ENCODE measurements around the gene ITGB8. TPM values are rescaled to one million over a fixed set of nuclear protein-coding genes. Genes with fewer than 3 reads are reported as not detected.

ITGB8 gene
- total RNA-seq, 1 donor from 2014 or later: 6.3 TPM

DNA sequence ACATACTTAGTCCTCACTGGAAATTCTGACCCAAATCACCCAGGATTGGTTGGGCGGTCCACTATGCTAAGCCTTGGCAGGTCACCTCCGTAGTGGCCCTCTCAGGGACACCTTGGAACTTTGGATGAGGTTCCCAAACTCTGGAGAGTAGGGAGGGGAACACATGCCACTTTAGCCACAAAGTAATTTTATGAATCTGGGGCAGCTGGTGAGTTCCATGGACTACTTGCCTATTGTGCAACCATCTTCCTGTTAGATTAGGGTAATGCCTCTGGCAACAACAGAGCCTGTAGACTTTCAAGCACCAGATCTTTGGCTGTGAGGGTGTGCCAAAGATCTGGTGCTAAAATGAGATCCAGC, 77.7 kb downstream of the ITGB8 start:
- DNase-seq (ENCODE audit: extremely low read depth, low read depth, low spot score): no peak

DNA sequence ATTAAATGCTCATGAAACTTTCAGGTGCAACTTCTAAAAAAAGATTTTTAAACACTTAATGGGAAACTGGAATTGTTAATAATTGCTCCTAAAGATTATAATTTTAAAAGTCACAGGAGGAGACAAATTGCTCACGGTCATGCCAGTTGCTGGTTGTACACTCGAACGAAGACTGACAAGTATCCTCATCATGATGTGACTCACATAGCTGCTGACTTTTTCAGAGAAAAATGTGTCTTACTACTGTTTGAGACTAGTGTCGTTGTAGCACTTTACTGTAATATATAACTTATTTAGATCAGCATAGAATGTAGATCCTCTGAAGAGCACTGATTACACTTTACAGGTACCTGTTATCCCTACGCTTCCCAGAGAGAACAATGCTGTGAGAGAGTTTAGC, 79.3 kb downstream of the ITGB8 start:
- no peak for DNase-seq (ENCODE audit: extremely low read depth, low read depth, low spot score)

DNA sequence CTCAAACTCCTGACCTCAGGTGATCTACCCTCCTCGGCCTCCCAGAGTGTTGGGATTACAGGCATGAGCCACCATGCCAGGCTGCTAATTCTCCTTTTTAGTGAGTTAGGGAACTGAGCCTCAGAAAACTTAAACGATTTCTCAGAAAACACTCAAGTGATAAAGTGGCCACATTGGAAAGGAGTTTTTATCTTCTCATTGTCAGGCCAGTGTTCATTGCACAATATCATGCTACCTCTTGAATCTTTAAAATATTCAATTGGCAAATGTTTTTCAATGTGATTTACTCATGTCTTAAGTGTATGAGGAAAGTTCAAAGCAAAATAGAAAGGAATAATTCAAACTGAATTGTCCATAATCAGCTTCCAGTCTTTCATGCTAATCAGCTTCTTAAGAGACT, 80.7 kb downstream of the ITGB8 start:
- no peak for DNase-seq (ENCODE audit: extremely low read depth, low read depth, low spot score)

DNA sequence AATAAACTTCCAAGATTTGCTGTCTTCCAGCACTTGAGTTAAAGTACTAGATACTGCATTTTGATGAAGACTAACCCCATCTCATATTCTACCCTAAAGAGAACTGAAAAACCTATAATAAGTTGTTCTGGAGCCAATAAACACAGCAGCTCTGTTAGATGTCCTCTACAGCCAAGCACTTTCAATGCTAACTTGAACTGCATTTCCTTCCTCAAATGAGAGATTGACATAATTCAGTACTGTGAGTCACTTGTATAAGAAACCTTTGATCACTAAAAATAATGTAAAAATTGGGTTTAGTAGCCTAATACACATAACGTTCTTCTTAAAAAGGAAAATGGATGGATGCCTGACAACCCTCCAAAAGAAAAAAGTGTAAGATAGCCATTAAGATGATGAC, 81.3 kb downstream of the ITGB8 start:
- DNase-seq (ENCODE audit: extremely low read depth, low read depth, low spot score): no peak

DNA sequence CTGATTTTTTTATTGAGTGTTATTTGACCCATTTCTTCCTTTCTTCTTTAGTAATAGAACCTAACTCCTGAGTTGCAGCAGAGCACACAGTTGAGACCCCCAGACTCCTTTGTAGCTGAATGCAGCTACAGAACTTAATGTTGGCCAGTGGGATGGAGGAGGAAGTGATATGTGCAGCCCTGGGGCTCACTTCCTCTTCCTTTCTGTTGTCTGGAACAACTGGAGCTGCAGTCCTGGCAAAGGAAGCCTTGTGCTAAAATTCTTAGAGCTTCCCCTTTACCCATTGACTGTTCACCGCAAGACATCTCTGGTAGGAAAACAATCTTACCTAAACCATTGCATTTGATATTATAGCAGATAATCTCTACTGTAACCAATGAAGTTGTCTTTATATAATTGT, 86.6 kb downstream of the ITGB8 start:
- no peak for DNase-seq (ENCODE audit: extremely low read depth, low read depth, low spot score)

DNA sequence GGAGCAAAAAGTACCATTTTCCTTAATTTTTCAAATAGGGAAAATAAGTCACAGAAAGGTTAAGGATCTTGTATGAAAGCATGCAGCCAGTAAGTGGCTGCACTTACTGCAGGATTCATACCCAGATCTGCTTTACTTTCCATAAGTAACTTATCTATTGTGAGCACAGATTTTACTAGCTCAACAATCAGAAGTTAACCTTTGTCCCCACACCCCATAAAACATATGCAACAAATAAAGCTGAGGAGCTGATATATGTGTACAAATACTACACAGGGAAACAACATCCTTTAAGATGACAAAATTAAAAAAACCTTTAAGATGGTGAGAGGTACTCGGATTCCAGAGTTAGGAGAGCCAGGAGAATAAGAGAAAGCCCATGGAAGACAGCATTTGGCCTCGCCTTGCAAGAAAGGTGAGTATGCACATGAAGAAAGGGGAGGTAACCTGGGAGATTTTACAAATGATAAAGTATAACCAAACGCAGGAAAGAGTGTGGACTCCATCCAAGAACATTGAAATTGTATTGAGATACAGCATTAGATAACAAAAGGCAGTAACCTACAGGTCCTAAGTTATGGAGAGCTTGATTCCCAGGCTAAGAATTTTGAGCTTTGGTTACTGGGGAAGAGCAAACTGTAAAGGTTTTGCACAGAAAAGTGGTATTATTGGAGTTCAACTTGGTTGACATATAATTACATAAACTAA, 87.1 kb downstream of the ITGB8 start:
- DNase-seq (ENCODE audit: extremely low read depth, low read depth, low spot score): no peak

DNA sequence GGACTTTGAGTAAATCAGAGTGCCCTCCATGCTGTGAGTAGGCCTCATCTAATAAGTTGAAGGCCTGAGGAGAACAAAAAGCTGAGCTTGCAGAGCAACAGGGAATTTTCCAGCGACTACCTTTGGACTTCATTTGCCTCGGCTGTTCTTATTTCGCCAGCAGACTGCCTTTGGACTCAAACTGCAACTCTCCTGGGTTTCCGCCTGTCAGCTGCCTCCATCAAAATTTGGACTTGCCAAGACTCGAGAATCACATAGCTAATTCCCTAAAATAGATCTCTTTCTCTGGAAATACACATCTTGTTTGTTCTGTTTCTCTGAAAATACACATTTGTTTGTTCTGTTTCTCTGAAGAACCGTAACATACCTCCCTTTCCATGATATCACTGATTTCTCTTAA, 93.8 kb downstream of the ITGB8 start:
- DNase-seq (ENCODE audit: extremely low read depth, low read depth, low spot score): no peak

DNA sequence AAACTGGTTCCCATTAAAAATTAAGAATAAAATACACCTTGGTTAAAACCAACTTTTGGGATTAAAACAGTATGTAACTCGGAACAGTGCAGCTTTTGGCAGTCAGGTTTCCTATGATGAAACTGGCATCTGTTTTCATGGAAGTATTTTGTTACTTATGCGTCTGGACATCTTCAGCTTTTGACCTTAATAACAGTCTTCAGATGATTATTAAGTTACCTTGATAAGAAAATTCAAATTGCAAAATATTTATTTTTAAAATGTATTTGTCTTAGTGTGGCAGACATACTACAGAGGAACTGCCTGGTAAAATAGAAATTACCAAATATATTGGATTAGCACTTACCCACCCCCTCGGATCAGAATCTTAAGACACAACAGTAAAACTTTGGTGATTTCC, 100.0 kb downstream of the ITGB8 start:
- no peak for DNase-seq (ENCODE audit: extremely low read depth, low read depth, low spot score)

DNA sequence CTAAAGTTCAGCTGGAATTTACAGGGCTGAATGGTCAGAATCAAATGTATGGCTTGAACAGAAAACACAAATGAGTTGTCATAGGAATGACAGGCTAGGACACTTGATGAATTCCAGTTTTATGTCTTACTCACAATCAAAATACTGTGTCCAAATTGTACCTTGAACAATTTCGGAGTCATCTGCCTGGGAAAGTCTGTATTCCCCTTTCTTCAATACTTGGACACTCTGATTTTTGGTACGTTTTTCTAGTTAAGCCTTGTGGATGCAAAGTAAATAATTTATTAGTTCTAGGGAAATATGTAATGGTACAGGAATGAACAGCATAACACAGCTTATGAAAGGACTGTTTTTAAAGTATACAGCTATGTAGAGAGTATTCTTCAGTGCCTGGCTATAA, 100.4 kb downstream of the ITGB8 start:
- DNase-seq (ENCODE audit: extremely low read depth, low read depth, low spot score): no peak

DNA sequence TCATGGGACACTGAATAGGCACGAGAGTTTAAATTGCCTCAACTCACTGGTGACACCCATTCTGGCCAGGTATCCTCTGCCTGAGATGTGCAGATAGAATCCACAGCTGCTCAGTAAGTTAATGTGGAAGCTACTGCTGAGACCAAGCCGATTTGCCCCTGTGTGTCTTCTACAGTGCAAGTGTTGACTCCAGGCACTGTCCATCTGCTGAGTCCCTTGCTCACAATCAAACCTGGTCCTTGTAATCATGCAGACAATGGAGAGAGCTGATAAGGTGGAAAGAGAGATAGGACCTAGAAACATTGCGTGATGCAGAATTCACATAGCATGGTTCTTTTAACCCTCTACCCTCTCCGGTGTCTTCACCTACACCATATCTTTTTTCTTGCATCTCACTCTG, 101.4 kb downstream of the ITGB8 start:
- no peak for DNase-seq (ENCODE audit: extremely low read depth, low read depth, low spot score)

DNA sequence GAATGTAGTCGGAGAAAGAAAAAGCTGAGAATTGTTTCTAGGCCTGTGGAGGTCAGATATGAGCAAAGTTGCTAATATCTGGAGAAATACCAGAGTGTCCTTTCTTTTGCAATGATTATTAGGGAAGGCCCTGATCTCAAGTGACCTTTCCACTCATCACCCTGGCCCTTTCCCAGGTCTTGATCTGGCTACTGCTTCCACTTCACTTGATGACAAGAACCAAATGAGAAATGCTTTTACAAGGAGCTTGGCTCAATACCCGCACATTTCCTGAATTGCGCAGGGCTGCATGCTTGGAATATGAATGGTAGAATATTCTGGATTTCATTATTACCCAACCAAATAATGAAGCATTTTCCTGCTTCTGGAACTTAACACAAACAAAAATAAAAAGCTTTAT, 104.6 kb downstream of the ITGB8 start:
- DNase-seq (ENCODE audit: extremely low read depth, low read depth, low spot score): no peak

DNA sequence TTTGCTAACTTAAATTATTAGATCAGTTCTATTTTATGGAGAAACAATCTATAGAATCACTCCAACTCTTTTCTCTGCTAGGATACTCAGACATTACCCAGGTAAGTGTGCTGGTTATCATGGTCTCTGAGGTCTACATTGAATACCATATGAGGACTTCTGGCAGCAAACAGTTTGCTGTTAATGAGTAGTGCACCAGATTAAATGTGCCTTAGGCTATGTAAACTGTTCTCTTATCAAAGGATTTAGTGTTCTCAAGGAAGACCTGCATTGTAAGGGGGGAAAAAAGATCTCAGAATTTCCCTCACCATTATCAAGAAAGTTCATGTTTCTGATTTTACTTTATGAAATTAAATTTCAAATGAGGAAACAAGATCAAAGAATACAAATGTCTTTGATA, 107.5 kb downstream of the ITGB8 start:
- DNase-seq (ENCODE audit: extremely low read depth, low read depth, low spot score): no peak

DNA sequence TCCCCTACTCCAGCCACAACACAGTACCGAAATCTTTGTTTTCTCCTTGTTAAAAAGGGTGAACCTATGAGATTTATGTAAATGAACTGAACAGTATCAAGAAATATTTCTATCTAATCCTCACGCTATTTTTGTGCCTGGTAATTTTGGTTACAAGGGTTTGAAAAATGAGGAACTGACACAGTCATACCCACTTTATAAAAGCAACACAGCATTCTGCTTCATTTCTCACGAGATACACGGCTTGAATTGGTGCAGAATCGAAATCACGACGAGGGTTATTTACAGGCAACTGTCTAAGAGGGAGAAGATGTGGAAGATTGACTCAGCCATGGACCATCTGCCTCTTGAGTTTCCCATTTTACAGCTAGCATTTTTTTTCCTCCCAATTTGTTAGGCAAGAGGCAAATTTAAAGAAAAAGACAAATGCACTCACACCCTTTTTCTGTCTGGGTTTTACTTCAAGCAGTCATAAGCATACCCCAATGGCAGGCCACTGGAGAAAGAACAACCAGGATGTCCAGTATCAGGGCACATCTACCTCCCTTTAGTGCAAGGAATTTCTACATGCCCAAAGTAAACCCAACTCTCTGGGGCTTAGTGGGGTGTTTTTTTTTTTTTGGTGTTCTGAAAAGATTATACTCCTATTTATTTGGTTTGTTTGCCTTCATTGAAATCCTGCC, 108.1 kb downstream of the ITGB8 start:
- DNase-seq (ENCODE audit: extremely low read depth, low read depth, low spot score): no peak

DNA sequence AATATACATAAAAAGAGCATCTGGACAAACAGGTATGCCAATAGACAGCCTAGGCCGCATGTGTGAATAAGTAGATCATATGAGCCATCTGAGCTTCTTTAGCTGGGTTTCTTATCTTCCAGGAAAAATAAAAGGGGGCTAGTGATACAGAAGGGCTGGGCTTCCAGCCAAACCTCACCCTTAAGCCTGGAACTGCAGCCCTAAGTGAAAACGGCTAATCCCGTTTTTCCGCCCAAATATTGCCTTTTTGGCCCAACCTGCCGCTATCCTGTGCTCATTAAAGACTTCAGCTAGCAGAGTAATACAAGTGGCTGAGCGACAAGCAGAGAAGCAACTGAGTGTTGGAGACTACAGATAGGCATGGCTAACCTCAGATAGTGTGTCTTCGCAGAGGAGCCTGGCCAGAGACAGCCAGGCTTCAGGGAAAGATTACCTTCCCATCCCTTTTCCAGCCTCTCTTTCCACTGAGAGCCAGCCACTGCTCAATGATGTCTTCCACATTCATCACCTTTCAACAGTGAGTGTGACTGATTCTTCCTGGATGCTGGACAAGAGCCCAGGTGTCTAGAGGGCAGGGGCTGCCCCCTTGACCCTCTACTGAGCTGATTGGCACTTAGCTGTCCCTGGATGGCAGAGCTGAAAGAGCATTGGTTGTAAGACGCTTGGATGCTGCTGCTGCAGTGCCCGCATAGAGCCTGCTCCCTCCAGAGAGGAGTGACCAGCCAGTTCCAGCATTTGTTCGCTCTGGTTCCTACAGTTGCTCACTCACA, 108.9 kb downstream of the ITGB8 start:
- no peak for DNase-seq (ENCODE audit: extremely low read depth, low read depth, low spot score)

DNA sequence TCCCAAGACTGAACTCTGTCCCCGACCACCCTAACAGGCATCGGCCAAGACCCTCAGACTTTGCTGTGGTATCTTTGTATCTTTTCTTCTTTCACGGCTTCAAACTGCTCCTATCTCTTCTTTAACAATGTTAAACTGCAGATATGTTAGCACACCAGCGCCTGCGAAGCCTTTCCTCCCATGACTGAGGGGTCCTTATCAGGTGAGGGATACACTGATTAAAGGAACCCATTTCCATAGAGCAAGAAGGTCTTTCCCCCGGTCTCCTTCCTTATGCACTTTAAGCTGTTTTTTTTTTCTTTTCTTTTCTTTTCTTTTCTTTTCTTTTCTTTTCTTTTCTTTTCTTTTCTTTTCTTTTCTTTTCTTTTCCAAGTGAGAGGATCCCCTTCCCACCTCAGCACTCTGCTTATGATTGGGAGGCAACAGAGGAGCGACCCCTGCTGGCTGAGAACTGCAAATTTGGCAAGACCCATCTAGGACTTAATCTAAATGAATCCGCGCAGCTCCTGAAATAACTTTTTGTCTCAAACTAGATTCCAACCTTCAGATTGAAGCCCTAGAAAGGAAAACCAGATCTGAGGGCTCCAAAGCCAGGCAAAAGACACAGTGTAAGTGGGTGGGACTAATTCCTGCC, 109.9 kb downstream of the ITGB8 start:
- peak; percentile 12 for DNase-seq (ENCODE audit: extremely low read depth, low read depth, low spot score)

DNA sequence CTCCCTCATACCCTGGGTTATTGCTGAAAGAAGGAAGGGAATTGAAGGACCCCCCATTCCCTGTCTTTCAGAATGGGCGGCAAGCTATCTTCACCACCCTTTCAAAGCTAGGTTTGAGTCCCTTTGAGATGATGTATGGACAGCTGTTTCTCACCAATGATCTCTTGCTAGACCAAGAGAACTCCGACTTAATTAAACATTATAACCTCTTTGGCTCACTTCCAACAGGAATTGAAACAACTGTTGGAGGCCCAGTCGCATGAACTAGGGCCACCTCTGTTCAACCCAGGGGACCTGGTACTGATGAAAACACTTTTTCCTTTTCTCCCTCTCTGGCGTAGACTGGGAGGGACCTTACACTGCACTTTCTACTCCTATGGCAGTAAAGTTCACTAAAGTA, 110.6 kb downstream of the ITGB8 start:
- no peak for DNase-seq (ENCODE audit: extremely low read depth, low read depth, low spot score)

DNA sequence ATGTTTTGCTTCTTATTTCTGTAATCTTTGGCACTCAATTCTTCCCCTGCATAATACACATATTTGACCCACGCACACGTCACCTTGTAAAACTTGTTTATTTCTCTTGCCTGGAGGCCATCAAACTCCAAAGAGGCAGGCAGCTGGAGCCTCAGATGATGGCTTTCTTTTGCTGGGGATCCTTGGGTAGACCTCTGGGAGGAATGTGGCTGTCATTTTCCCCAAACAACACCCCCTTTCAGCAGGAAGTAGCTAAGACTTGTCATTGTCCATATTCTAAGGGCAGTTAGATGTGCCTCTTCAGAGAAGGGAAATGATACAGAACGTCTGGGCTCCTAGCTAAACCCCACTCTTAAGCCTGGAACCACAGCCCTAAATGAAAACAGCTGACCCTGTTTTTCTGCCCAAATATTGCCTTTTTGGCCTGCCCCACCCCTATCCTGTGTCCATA, 111.3 kb downstream of the ITGB8 start:
- DNase-seq (ENCODE audit: extremely low read depth, low read depth, low spot score): no peak

DNA sequence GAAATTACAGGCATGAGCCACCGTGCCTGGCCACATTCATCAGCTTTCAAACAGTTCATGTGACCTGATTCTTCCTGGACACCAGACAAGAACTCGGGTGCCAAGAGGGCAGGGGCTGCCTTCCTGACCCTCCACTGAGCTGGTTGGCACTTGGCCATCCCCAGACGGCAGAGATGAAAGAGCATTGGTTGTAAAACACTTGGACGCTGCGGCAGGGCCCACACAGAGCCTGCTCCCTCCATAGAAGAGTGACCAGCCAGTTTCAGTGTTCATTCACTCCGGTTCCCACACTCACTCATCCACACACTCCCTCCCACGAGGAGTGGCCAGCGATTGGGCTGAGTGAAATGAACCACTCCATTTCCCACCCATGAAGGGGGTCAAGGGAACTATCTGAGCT, 112.3 kb downstream of the ITGB8 start:
- DNase-seq (ENCODE audit: extremely low read depth, low read depth, low spot score): no peak

DNA sequence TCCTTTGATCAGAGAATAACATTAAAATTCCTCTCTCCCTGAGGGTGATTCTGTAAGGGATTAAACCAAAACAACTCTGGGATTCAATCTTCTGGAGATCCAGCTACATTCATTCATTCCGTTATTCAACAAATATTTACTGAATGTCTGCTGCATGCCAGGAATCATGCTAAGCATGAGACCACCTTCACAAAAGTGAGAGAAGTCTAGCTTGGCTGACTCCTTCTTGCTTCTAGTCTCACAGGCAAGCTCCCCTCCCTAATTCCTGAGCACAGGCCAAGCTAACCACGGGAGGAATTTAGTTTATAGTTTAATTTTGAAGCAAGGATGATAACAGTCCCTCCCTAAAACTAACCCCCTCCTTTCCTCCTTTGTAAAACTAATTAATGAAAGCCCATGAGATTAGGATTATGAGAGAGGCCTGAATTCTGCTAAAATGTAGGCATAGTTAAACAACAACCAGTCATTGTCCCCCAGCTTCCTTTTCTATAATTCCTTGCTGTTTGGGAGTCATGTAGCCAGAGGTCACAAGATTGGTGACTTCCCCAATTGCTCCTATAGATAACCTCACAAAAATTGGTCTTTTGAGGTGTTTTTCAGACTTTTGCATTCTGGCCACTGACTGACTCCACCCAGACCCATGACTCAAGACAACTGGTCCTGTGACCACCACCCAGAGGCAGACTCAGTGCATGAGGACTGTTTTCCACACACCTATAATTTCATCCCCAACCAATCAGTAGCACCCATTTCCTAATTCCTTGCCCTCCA, 113.5 kb downstream of the ITGB8 start:
- no peak for DNase-seq (ENCODE audit: extremely low read depth, low read depth, low spot score)

DNA sequence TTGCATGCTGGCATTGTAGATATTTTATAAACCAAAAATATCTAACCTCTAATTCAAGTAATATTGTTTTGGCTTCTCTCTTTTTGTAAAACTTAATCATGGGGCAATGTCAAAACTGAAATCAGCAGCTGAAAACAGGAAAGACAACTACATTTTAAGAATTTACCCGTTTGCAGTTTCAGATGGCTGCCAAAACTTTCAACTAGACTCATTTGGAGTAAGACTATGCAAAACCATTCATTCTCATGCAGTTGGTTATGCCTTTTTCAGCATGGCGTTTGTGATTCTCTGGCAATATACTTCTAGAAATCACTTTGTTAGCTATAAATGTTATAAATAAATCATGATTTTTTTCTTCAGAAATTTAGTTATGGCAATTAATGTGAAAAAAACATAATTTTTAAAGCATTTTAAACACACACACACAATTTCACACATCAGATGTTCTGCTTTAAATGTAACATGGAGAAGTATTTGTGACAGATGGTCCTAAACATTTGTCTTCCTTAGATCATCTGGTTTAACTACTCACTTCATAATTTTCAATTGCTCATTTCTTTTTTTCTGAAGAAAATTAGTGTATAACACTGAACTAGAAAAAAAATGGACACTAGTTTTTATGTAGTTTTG, 116.4 kb downstream of the ITGB8 start:
- no peak for DNase-seq (ENCODE audit: extremely low read depth, low read depth, low spot score)
